ENCODE measurements around the gene DNAI1. TPM values are rescaled to one million over a fixed set of nuclear protein-coding genes. Genes with fewer than 3 reads are reported as not detected.

The DNAI1 gene
- total and polyA plus RNA-seq, 2 of the 4 experiments (the other 2 are of a cell fraction): not detected

DNA sequence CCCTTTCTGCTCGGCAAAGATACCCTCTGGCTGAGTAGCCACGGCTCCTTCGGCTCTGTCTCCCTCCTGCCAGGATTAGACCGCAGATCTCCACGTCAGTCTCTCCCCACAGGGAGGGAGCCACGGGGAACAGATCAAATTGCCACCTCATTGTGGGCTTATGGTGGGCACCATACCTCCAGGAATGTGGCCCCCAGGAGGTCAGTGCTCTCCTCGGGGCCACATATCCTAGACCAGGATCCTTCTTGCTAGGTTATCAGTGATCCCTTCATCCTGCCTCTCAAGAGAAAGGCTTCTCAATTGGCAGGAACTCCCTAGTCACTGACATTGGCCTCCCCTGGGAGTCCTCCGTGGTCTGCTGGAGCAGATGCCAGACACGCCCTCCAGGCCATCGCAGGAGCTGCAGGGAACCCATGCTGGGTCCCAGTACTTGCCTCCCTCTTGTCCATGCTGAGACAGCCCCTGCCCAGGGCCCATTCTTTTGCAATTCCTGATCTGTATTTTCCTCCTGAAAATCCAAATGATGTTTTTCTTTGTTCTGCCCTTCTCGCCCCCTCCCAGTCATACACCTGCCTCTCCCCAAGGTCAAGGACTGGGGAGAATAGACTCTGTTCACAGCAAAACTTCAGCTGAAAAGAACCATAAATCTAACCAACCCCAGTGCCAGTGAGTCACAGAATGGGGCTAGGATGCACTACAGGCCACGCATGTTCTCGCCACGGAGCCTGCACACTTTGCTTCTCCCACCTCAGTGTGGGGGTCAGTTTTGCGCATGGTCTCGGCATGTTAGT is 95.8 kb downstream of the DNAI1 start:
- H3K9ac ChIP-seq (ENCODE audit: low read depth, low read length): no peak overlapping the region
- TF ChIP-seq, protein P1, sequence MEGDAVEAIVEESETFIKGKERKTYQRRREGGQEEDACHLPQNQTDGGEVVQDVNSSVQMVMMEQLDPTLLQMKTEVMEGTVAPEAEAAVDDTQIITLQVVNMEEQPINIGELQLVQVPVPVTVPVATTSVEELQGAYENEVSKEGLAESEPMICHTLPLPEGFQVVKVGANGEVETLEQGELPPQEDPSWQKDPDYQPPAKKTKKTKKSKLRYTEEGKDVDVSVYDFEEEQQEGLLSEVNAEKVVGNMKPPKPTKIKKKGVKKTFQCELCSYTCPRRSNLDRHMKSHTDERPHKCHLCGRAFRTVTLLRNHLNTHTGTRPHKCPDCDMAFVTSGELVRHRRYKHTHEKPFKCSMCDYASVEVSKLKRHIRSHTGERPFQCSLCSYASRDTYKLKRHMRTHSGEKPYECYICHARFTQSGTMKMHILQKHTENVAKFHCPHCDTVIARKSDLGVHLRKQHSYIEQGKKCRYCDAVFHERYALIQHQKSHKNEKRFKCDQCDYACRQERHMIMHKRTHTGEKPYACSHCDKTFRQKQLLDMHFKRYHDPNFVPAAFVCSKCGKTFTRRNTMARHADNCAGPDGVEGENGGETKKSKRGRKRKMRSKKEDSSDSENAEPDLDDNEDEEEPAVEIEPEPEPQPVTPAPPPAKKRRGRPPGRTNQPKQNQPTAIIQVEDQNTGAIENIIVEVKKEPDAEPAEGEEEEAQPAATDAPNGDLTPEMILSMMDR (conservative IDR thresholded peaks at IDR 0.05; ENCODE audit: low read depth, low read length): no peak
- TF ChIP-seq BHLHE40 (IDR thresholded peaks at IDR 0.05; ENCODE audit: low read depth, low read length) (no peak), RCOR1 (IDR thresholded peaks at IDR 0.05; ENCODE audit: insufficient replicate concordance, low read length) (no peak), CHD1 (IDR thresholded peaks at IDR 0.05; ENCODE audit: low read depth, low read length) (no peak), FOS (IDR thresholded peaks at IDR 0.05; ENCODE audit: low read depth, low read length) (no peak), POLR2A (IDR thresholded peaks at IDR 0.05; ENCODE audit: low read depth, low read length) (no peak), CEBPB (IDR thresholded peaks at IDR 0.05; ENCODE audit: low read depth, low read length) (no peak), RAD21 (IDR thresholded peaks at IDR 0.05; ENCODE audit: low read length) (no peak)
- TF ChIP-seq, protein P2, sequence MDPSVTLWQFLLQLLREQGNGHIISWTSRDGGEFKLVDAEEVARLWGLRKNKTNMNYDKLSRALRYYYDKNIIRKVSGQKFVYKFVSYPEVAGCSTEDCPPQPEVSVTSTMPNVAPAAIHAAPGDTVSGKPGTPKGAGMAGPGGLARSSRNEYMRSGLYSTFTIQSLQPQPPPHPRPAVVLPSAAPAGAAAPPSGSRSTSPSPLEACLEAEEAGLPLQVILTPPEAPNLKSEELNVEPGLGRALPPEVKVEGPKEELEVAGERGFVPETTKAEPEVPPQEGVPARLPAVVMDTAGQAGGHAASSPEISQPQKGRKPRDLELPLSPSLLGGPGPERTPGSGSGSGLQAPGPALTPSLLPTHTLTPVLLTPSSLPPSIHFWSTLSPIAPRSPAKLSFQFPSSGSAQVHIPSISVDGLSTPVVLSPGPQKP (IDR thresholded peaks at IDR 0.05; ENCODE audit: borderline replicate concordance, low read depth, low read length): no peak
- no peak for ATAC-seq (ENCODE audit: low read depth)
- H3K4me2 ChIP-seq (ENCODE audit: low read depth, low read length): no peak overlapping the region
- in situ Hi-C loops (cut with MboI; ENCODE audit: low sequenced_read_pairs): loop anchor here (5.0 kb wide), 1 partner anchor 43 kb away; no protein-coding TSS in a partner anchor
- ChIA-PET POLR2A (ENCODE audit: unreplicated experiment) (no interaction called here), CTCF (interaction anchor here (1.3 kb wide), 1 partner anchor 37 kb away, joined by 4 read pairs; no protein-coding TSS in a partner anchor)
- no peaks in the 10 kb centered on the region for H3K9me3 ChIP-seq (ENCODE audit: control insufficient read depth, insufficient read depth, low read length)
- no peaks in the 10 kb centered on the region for H3K79me1 ChIP-seq (ENCODE audit: low read depth in 1 of 2, low read length in 2 of 2)
- WGBS, 2 experiments (ENCODE audit: extremely low coverage in 2 of 2, insufficient read length in 1 of 2): 54% methylated on average over 4 of the region's 16 CpGs; no CpG with 5 or more reads in 1 of the 2 experiments
- H4K91ac ChIP-seq (ENCODE audit: insufficient read depth, low read depth, low read length): no peak overlapping the region
- intact Hi-C loops (cut with micrococcal nuclease): no loop called here
- H2BK15ac ChIP-seq (ENCODE audit: low read depth, low read length): no peak overlapping the region
- H3K36me3 ChIP-seq (ENCODE audit: control insufficient read depth, insufficient read depth, low read length): no peaks in the 10 kb centered on the region
- no peaks in the 10 kb centered on the region for H3K9me1 ChIP-seq (ENCODE audit: insufficient read depth, low read length)
- H3K27me3 ChIP-seq (ENCODE audit: control insufficient read depth, insufficient read depth, low read length): peaks cover 63% of the 10 kb centered on the region
- H3K18ac ChIP-seq (ENCODE audit: low read depth, low read length): no peak overlapping the region
- H2BK5ac ChIP-seq (ENCODE audit: low read depth, low read length, poor library complexity, severe bottlenecking): no peak overlapping the region
- no peak overlapping the region for H4K8ac ChIP-seq (ENCODE audit: low read depth in 2 of 2, low read length in 2 of 2)
- no peak overlapping the region for H2AK5ac ChIP-seq (ENCODE audit: low read depth, low read length)
- dilution Hi-C loops (cut with HindIII; ENCODE audit: low sequenced_read_pairs, unreplicated experiment): no loop called here
- H3K56ac ChIP-seq (ENCODE audit: extremely low read depth, insufficient read depth, low read length): no peak overlapping the region
- no peak overlapping the region for H2AFZ ChIP-seq (replicated peaks; ENCODE audit: low read length, poor library complexity)
- no peak overlapping the region for H2AK9ac ChIP-seq (replicated peaks; ENCODE audit: low read depth, low read length, poor library complexity)
- no peak for DNase-seq
- no peak overlapping the region for H3K4ac ChIP-seq (ENCODE audit: low read depth, low read length)
- no peak overlapping the region for H2BK120ac ChIP-seq (ENCODE audit: low read depth, low read length)
- H3K27ac ChIP-seq (ENCODE audit: insufficient read depth, low read length): no peak overlapping the region
- no peak overlapping the region for H2BK20ac ChIP-seq (ENCODE audit: low read depth, low read length)
- H4K5ac ChIP-seq (ENCODE audit: low read depth, low read length): no peak overlapping the region
- H3K14ac ChIP-seq (replicated peaks; ENCODE audit: low read depth, low read length): no peak overlapping the region
- no TSS peak for BruUV-seq (replicated peaks)
- H3K4me1 ChIP-seq (ENCODE audit: control insufficient read depth, insufficient read depth, low read length): peaks cover under 1% of the 10 kb centered on the region; the same call in 1 of the 2 replicates
- H4K20me1 ChIP-seq (ENCODE audit: insufficient read depth, low read length): no peaks in the 10 kb centered on the region
- no peak overlapping the region for H3K23ac ChIP-seq (ENCODE audit: low read depth, low read length)
- no peak overlapping the region for H3K4me3 ChIP-seq (ENCODE audit: insufficient read depth, low read depth, low read length)

Data from IMR-90 (cell line).